Measurements from ENCODE around the gene TJP2. TPM values are rescaled to one million over a fixed set of nuclear protein-coding genes. Genes with fewer than 3 reads are reported as not detected.
A peak's percentile ranks its signal among the peaks of the same experiment; 100 is the strongest.

Gene TJP2
- total and polyA plus RNA-seq, 7 experiments from 2014 or later = 1.6 to 27.3 (median 11.3) TPM

DNA sequence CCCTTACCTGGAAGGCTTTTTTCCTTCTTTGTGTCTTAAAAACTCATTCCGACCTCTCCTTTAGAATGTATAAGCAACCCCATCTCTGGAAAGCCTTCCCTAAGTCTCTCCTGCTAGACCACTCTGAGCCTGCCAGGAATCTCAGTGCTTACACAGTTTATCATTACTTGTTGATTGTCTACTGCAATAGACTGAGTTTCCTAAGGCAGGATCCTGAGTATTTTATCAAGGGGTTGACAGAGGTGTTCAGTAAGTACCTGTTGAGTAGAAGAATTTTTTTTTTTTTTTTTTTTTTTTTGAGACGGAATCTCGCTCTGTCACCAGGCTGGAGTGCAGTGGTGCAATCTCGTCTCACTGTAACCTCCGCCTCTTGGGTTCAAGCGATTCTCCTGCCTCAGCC is 2.6 kb upstream of the TJP2 start:
- Histone ChIP-seq H3K36me3 (ENCODE audit: control insufficient read depth in 2 of 3, insufficient read depth in 3 of 3, low read length in 3 of 3) (no peaks in the 10 kb centered on the region), H3K27me3 (ENCODE audit: control insufficient read depth in 2 of 2, insufficient read depth in 2 of 2, low read length in 2 of 2) (no peaks in the 10 kb centered on the region), H3K27ac (ENCODE audit: low read depth, low read length) (no peak overlapping the region), H3K9me3 (ENCODE audit: control insufficient read depth in 2 of 3, low read length in 3 of 3) (no peaks in the 10 kb centered on the region), H3K4me1 (ENCODE audit: control insufficient read depth in 2 of 2, insufficient read depth in 2 of 2, low read length in 2 of 2) (peaks cover 12 to 14% of the 10 kb centered on the region in 2 donors), H3K4me3 (ENCODE audit: low read length) (no peak overlapping the region)
- H3K27ac Mint-ChIP-seq = no peak overlapping the region
- no peak for DNase-seq
- intact Hi-C loops (cut with micrococcal nuclease) = loop anchor here (5.0 to 10.0 kb wide), 5 partner anchors 134 to 1243 kb away; partner anchors contain the start of genes FXN (in 1 of the 2), KLF9 (in 1 of the 2) and SMC5 (in 1 of the 2)
- H3K4me3 Mint-ChIP-seq = peak overlapping the region in 1 of 10 donors; percentile 6
- CTCF ChIA-PET = no interaction called here
- no peak for ATAC-seq
- peaks cover 26 to 53% (median 34%) of the 10 kb centered on the region in 7 donors for H3K4me1 Mint-ChIP-seq
- H3K36me3 Mint-ChIP-seq = peaks cover 0 to 11% (median 4%) of the 10 kb centered on the region in 5 donors
- H3K9me3 Mint-ChIP-seq = no peaks in the 10 kb centered on the region
- H3K27me3 Mint-ChIP-seq = peaks cover 15 to 43% (median 24%) of the 10 kb centered on the region in 5 donors
- POLR2A ChIA-PET = no interaction called here

DNA sequence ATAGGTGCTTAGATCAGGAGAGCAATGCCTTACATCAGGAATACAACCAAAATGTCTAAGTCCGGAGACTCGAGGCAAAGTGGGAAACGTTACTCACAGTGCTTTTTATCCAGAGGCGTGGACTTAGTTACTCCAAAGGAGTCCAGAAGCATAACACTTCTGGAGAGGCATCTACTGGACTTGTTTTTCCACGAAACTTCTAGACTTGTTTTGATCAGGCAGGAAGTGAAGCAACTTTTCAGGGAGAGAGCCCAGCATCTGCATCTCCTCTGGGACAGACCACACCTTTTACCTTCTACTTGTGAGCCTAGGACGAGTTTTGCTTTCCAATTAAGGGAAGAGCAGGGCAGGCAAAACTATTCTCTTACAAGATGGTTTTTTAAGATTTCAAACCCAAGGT is 1.2 kb upstream of the TJP2 start:
- peaks cover 26 to 59% (median 34%) of the 10 kb centered on the region in 7 donors for H3K4me1 Mint-ChIP-seq
- H3K4me3 Mint-ChIP-seq = peak overlapping the region; percentile 56 to 92 (median 78)
- H3K36me3 Mint-ChIP-seq = peaks cover 0 to 11% (median 4%) of the 10 kb centered on the region in 5 donors
- DNase-seq (no peak), ATAC-seq (no peak)
- peaks cover 15 to 43% (median 24%) of the 10 kb centered on the region in 5 donors for H3K27me3 Mint-ChIP-seq
- intact Hi-C loops (cut with micrococcal nuclease) = loop anchor here (5.0 to 10.0 kb wide), 5 partner anchors 136 to 1242 kb away; partner anchors contain the start of genes FXN (in 1 of the 2), KLF9 (in 1 of the 2) and SMC5 (in 1 of the 2)
- Histone ChIP-seq H3K36me3 (ENCODE audit: control insufficient read depth in 2 of 3, insufficient read depth in 3 of 3, low read length in 3 of 3) (no peaks in the 10 kb centered on the region), H3K27me3 (ENCODE audit: control insufficient read depth in 2 of 2, insufficient read depth in 2 of 2, low read length in 2 of 2) (no peaks in the 10 kb centered on the region), H3K4me1 (ENCODE audit: control insufficient read depth in 2 of 2, insufficient read depth in 2 of 2, low read length in 2 of 2) (peaks cover 12 to 14% of the 10 kb centered on the region in 2 donors), H3K4me3 (ENCODE audit: low read length) (no peak overlapping the region), H3K27ac (ENCODE audit: low read depth, low read length) (no peak overlapping the region), H3K9me3 (ENCODE audit: control insufficient read depth in 2 of 3, low read length in 3 of 3) (no peaks in the 10 kb centered on the region)
- CTCF ChIA-PET = no interaction called here
- POLR2A ChIA-PET = interaction anchor here (0.6 kb wide), 1 partner anchor 9 kb away, joined by 3 read pairs; no protein-coding TSS in a partner anchor
- H3K9me3 Mint-ChIP-seq = no peaks in the 10 kb centered on the region
- no peak overlapping the region for H3K27ac Mint-ChIP-seq

- H3K4me1 Mint-ChIP-seq = peaks cover 27 to 61% (median 34%) of the 10 kb centered on the region in 7 donors
- Histone ChIP-seq H3K4me3 (ENCODE audit: low read length) (peak overlapping the region; percentile 48), H3K27me3 (ENCODE audit: control insufficient read depth in 2 of 2, insufficient read depth in 2 of 2, low read length in 2 of 2) (no peaks in the 10 kb centered on the region), H3K9me3 (ENCODE audit: control insufficient read depth in 2 of 3, low read length in 3 of 3) (no peaks in the 10 kb centered on the region), H3K27ac (ENCODE audit: low read depth, low read length) (no peak overlapping the region), H3K4me1 (ENCODE audit: control insufficient read depth in 2 of 2, insufficient read depth in 2 of 2, low read length in 2 of 2) (peaks cover 12 to 14% of the 10 kb centered on the region in 2 donors), H3K36me3 (ENCODE audit: control insufficient read depth in 2 of 3, insufficient read depth in 3 of 3, low read length in 3 of 3) (no peaks in the 10 kb centered on the region)
- H3K36me3 Mint-ChIP-seq = peaks cover 0 to 11% (median 4%) of the 10 kb centered on the region in 5 donors
- ATAC-seq (no peak), DNase-seq (no peak)
- ChIA-PET POLR2A (no interaction called here), CTCF (no interaction called here)
- peak overlapping the region in 2 of 9 donors; percentile 22 to 68 for H3K27ac Mint-ChIP-seq
- H3K4me3 Mint-ChIP-seq = peak overlapping the region; percentile 73 to 92 (median 81)
- H3K9me3 Mint-ChIP-seq = no peaks in the 10 kb centered on the region
- peaks cover 15 to 43% (median 24%) of the 10 kb centered on the region in 5 donors for H3K27me3 Mint-ChIP-seq
- intact Hi-C loops (cut with micrococcal nuclease) = loop anchor here (5.0 to 10.0 kb wide), 5 partner anchors 136 to 1241 kb away; partner anchors contain the start of genes FXN (in 1 of the 2), KLF9 (in 1 of the 2) and SMC5 (in 1 of the 2)
These were observed 583 bp upstream of the TJP2 start for GRCh38 chr9:69173497-69173890.

DNA sequence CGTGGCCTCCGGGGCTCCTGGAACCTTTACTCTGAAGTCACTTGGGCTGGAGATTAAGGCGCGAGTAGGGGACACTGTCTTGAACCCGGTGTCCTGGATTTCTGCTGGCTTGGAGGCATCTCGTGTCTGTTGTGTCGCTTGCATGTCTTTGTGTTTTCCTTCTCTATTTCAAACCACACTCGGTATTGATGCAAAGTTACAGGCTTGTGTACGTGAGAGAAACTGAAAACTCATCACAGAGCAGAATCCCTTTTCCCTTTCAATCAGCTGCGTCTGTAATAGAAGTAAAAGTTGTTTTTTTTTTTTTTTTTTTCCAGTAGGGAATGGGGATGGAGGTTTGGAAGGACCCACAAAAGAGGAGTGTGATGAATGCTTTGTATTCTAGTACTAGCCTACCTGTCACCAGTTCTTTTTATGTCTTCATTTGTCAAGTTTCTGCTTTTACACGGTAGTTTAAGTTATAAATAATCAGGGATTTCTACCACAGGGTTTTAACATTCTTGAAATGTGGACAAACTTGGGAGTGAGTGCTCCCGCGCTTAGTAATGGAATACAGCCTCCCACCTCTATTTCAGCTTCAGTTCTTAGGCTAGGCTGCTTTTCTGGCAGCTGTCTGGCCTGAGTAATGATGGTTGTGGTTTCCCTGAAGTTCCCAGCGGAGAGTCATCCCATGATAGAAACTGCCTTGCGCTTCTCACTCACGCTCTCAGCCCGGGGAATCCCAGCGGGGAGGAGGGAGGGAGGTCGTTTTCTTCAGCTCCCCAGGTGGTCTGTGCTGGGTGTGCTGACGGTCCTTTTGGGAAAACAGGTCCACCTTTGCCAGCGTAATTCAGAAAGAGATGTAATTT is 763 bp downstream of the TJP2 start:
- H3K36me3 Mint-ChIP-seq = peaks cover 0 to 11% (median 4%) of the 10 kb centered on the region in 5 donors
- peak overlapping the region; percentile 36 for H3K4me3 ChIP-seq (ENCODE audit: low read length)
- peak overlapping the region; percentile 76 to 92 (median 82) for H3K4me3 Mint-ChIP-seq
- intact Hi-C loops (cut with micrococcal nuclease) = loop anchor here (1.0 to 10.0 kb wide), 11 partner anchors 7 to 1240 kb away; partner anchors contain the start of genes FXN (in 2 of the 2), KLF9 (in 1 of the 2) and SMC5 (in 1 of the 2)
- H3K27me3 ChIP-seq (ENCODE audit: control insufficient read depth in 2 of 2, insufficient read depth in 2 of 2, low read length in 2 of 2) = no peaks in the 10 kb centered on the region
- no peaks in the 10 kb centered on the region for H3K9me3 Mint-ChIP-seq
- H3K27ac Mint-ChIP-seq = peak overlapping the region in 1 of 9 donors; percentile 79
- DNase-seq (peak in 1 of 9 donors; percentile 69), ATAC-seq (peak; percentile 57)
- POLR2A ChIA-PET = no interaction called here
- H3K36me3 ChIP-seq (ENCODE audit: control insufficient read depth in 2 of 3, insufficient read depth in 3 of 3, low read length in 3 of 3) = no peaks in the 10 kb centered on the region
- H3K4me1 ChIP-seq (ENCODE audit: control insufficient read depth in 2 of 2, insufficient read depth in 2 of 2, low read length in 2 of 2) = peaks cover 10 to 12% of the 10 kb centered on the region in 2 donors
- CTCF ChIA-PET = interaction anchor here (0.6 kb wide), 1 partner anchor 39 kb away, joined by 3 read pairs; no protein-coding TSS in a partner anchor
- peaks cover 25 to 60% (median 30%) of the 10 kb centered on the region in 7 donors for H3K4me1 Mint-ChIP-seq
- H3K9me3 ChIP-seq (ENCODE audit: control insufficient read depth in 2 of 3, low read length in 3 of 3) = no peaks in the 10 kb centered on the region
- H3K27me3 Mint-ChIP-seq = peaks cover 15 to 43% (median 24%) of the 10 kb centered on the region in 5 donors
- H3K27ac ChIP-seq (ENCODE audit: low read depth, low read length) = no peak overlapping the region

DNA sequence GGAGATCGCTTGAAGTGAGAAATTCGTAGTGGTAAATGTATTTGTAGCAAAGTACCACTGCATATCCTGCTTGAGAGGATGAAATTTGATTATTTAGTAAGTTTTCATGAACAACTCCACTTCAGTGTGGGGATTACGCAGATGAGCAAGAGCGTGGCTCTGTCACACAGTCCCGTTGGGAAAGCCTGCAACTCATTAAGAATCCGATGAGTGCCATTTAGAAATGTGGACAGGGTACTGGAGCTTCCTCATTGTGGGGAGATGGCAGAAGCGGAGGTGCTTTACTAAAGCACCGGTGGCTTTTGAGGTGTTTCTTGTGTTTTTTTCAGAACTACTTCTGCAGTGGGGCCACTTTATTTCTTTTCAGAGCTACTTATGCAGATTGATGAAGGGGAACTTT is 1.4 kb downstream of the TJP2 start:
- H3K36me3 ChIP-seq (ENCODE audit: control insufficient read depth in 2 of 3, insufficient read depth in 3 of 3, low read length in 3 of 3) = no peaks in the 10 kb centered on the region
- H3K4me1 ChIP-seq (ENCODE audit: control insufficient read depth in 2 of 2, insufficient read depth in 2 of 2, low read length in 2 of 2) = peaks cover 10 to 12% of the 10 kb centered on the region in 2 donors
- intact Hi-C loops (cut with micrococcal nuclease) = loop anchor here (1.0 to 10.0 kb wide), 7 partner anchors 8 to 1239 kb away; partner anchors contain the start of gene KLF9 (in 1 of the 2)
- H3K27ac Mint-ChIP-seq = peak overlapping the region in 1 of 9 donors; percentile 27
- peak overlapping the region in 4 of 10 donors; percentile 76 to 92 (median 78) for H3K4me3 Mint-ChIP-seq
- peaks cover 27 to 66% (median 33%) of the 10 kb centered on the region in 7 donors for H3K4me1 Mint-ChIP-seq
- no peaks in the 10 kb centered on the region for H3K27me3 ChIP-seq (ENCODE audit: control insufficient read depth in 2 of 2, insufficient read depth in 2 of 2, low read length in 2 of 2)
- no peak overlapping the region for H3K27ac ChIP-seq (ENCODE audit: low read depth, low read length)
- H3K4me3 ChIP-seq (ENCODE audit: low read length) = no peak overlapping the region
- H3K27me3 Mint-ChIP-seq = peaks cover 12 to 43% (median 22%) of the 10 kb centered on the region in 5 donors
- H3K9me3 ChIP-seq (ENCODE audit: control insufficient read depth in 2 of 3, low read length in 3 of 3) = no peaks in the 10 kb centered on the region
- POLR2A ChIA-PET = no interaction called here
- H3K9me3 Mint-ChIP-seq = no peaks in the 10 kb centered on the region
- H3K36me3 Mint-ChIP-seq = peaks cover 0 to 11% (median 4%) of the 10 kb centered on the region in 5 donors
- peak; percentile 30 for ATAC-seq
- CTCF ChIA-PET = interaction anchor here (0.6 kb wide), 1 partner anchor 38 kb away, joined by 3 read pairs; no protein-coding TSS in a partner anchor
- DNase-seq = no peak

- DNase-seq (no peak), ATAC-seq (no peak)
- peaks cover 10 to 12% of the 10 kb centered on the region in 2 donors for H3K4me1 ChIP-seq (ENCODE audit: control insufficient read depth in 2 of 2, insufficient read depth in 2 of 2, low read length in 2 of 2)
- Mint-ChIP-seq H3K36me3 (peaks cover 0 to 4% (median 0%) of the 10 kb centered on the region in 5 donors), H3K27me3 (peaks cover under 1 to 31% (median 13%) of the 10 kb centered on the region in 5 donors), H3K9me3 (no peaks in the 10 kb centered on the region), H3K27ac (no peak overlapping the region), H3K4me3 (no peak overlapping the region), H3K4me1 (peaks cover 23 to 72% (median 39%) of the 10 kb centered on the region in 7 donors)
- POLR2A ChIA-PET = no interaction called here
- CTCF ChIA-PET = interaction anchor here (0.9 kb wide), 1 partner anchor 17 kb away, joined by 3 read pairs; no protein-coding TSS in a partner anchor
- intact Hi-C loops (cut with micrococcal nuclease) = loop anchor here (5.0 to 10.0 kb wide), 4 partner anchors 54 to 1238 kb away; partner anchors contain the start of gene KLF9 (in 1 of the 2)
- no peak overlapping the region for H3K4me3 ChIP-seq (ENCODE audit: low read length)
- no peaks in the 10 kb centered on the region for H3K36me3 ChIP-seq (ENCODE audit: control insufficient read depth in 2 of 3, insufficient read depth in 3 of 3, low read length in 3 of 3)
- H3K27ac ChIP-seq (ENCODE audit: low read depth, low read length) = no peak overlapping the region
- H3K9me3 ChIP-seq (ENCODE audit: control insufficient read depth in 2 of 3, low read length in 3 of 3) = no peaks in the 10 kb centered on the region
- no peaks in the 10 kb centered on the region for H3K27me3 ChIP-seq (ENCODE audit: control insufficient read depth in 2 of 2, insufficient read depth in 2 of 2, low read length in 2 of 2)
These were observed 2.5 kb downstream of the TJP2 start for GRCh38 chr9:69176471-69177171.
